K562 (cell line): ENCODE data around the gene NKIRAS2.

Experiments
- ADNP ChIP-seq: fragments of 200-800 bp; sonication (Bioruptor generic); IDR thresholded peaks from 2 replicates; pipeline ENCODE4 v1.6.1; 2016; ENCODE audit warnings: missing genetic modification characterization, missing compliant biosample characterization
- E2F1 ChIP-seq: sonication (generic); formaldehyde crosslinking; IDR thresholded peaks from 2 replicates; pipeline ENCODE4 v1.8.1; 2023; ENCODE audit warnings: mild to moderate bottlenecking, missing genetic modification reagents, moderate library complexity
- EP300 ChIP-seq: IDR thresholded peaks from 2 replicates; pipeline ENCODE4 v1.6.1; 2012; ENCODE audit warnings: low read length, improper control_type of control experiment
- FOXK2 ChIP-seq, 2 experiments: fragments of 450-650 bp; IDR thresholded peaks in 1 of 2; conservative IDR thresholded peaks in 1 of 2; 2 replicates each; pipeline ENCODE4 v1.6.1; 2016; ENCODE audit warnings: low read depth in 2 of 2, mild to moderate bottlenecking in 1 of 2
- GABPB2 ChIP-seq: fragments of 250-450 bp; sonication (Bioruptor Pico); conservative IDR thresholded peaks from 2 replicates; pipeline ENCODE4 v1.5.1; 2021; ENCODE audit warnings: mild to moderate bottlenecking
- NUFIP1 ChIP-seq: fragments of 450-650 bp; IDR thresholded peaks from 2 replicates; pipeline ENCODE4 v1.6.1; 2018; ENCODE audit not compliant: partially characterized antibody
- POLR2A ChIP-seq: fragments of 450-650 bp; conservative IDR thresholded peaks from 2 replicates; pipeline ENCODE4 v1.6.1; 2016
- POLR2AphosphoS5 ChIP-seq: IDR thresholded peaks from 2 replicates; pipeline ENCODE4 v1.6.1; 2011; ENCODE audit warnings: mild to moderate bottlenecking, low read depth, low read length, moderate library complexity; ENCODE audit not compliant: control insufficient read depth, insufficient read depth
- TRIM24 ChIP-seq, 2 experiments: fragments of 450-650 bp; IDR thresholded peaks; 2 replicates each; pipeline ENCODE4 v1.6.1; 2016
- ZBTB1 ChIP-seq: sonication (generic); formaldehyde crosslinking; IDR thresholded peaks from 2 replicates; pipeline ENCODE4 v1.8.1; 2023; ENCODE audit warnings: missing genetic modification reagents, low read depth, mild to moderate bottlenecking, borderline replicate concordance
- ZBTB43 ChIP-seq: sonication (generic); formaldehyde crosslinking; IDR thresholded peaks from 2 replicates; pipeline ENCODE4 v1.8.0; 2023; ENCODE audit warnings: mild to moderate bottlenecking, missing genetic modification reagents
- TF ChIP-seq, protein P1 (sequence below): fragments of 150-350 bp; IDR thresholded peaks from 2 replicates; pipeline ENCODE4 v1.6.1; 2014; ENCODE audit warnings: low read depth, mild to moderate bottlenecking, low read length, borderline replicate concordance
- TF ChIP-seq, protein P2 (sequence below), 3 experiments: IDR thresholded peaks in 2 of 3; conservative IDR thresholded peaks in 1 of 3; 2 replicates each; pipeline ENCODE4 v1.5.1; 2011 to 2012; ENCODE audit warnings: low read length in 3 of 3, mild to moderate bottlenecking in 3 of 3, control low read depth in 2 of 3, improper control_type of control experiment in 1 of 3, inconsistent platforms in 1 of 3, low read depth in 1 of 3, mixed read lengths in 1 of 3, moderate library complexity in 1 of 3; ENCODE audit not compliant: insufficient read depth in 2 of 3
- TF ChIP-seq, protein P3 (sequence below): sonication (generic); formaldehyde crosslinking; IDR thresholded peaks from 2 replicates; pipeline ENCODE4 v1.8.0; 2022; ENCODE audit warnings: mild to moderate bottlenecking, missing genetic modification reagents, borderline replicate concordance

DNA sequence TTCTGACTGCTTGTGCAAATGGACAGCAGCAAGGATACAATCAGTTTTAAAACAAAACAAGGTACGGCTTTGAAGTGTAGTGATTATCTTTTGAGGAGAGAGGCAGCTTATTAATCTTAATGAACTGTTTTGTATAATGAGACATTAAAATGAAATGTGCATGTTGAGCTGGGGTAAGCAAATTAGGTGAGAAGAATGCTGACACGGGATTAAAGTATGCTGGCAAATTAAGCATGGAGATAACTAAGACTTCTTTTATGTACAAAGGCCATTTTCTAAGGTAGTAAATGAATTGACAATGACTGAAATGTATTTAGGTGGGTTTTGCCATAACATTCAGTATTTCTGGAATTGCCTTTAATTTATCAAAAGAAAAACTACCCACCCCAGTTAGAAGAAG, 21.4 kb upstream of the NKIRAS2 start:
- TF ChIP-seq ADNP (tag) (no peak), NUFIP1 (no peak), POLR2A (no peak), E2F1 (CRISPR knock-in tag) (no peak), POLR2AphosphoS5 (no peak), TRIM24 (IDR thresholded peaks at IDR 0.05) (no peak), FOXK2 (conservative IDR thresholded peaks at IDR 0.05 in 1 of 2, IDR thresholded peaks at IDR 0.05 in 1 of 2; ENCODE audit: low read depth in 2 of 2) (no peak), GABPB2 (CRISPR knock-in tag) (no peak), ZBTB43 (CRISPR knock-in tag) (no peak), EP300 (no peak), ZBTB1 (CRISPR knock-in tag) (no peak)
- TF ChIP-seq, protein P1, sequence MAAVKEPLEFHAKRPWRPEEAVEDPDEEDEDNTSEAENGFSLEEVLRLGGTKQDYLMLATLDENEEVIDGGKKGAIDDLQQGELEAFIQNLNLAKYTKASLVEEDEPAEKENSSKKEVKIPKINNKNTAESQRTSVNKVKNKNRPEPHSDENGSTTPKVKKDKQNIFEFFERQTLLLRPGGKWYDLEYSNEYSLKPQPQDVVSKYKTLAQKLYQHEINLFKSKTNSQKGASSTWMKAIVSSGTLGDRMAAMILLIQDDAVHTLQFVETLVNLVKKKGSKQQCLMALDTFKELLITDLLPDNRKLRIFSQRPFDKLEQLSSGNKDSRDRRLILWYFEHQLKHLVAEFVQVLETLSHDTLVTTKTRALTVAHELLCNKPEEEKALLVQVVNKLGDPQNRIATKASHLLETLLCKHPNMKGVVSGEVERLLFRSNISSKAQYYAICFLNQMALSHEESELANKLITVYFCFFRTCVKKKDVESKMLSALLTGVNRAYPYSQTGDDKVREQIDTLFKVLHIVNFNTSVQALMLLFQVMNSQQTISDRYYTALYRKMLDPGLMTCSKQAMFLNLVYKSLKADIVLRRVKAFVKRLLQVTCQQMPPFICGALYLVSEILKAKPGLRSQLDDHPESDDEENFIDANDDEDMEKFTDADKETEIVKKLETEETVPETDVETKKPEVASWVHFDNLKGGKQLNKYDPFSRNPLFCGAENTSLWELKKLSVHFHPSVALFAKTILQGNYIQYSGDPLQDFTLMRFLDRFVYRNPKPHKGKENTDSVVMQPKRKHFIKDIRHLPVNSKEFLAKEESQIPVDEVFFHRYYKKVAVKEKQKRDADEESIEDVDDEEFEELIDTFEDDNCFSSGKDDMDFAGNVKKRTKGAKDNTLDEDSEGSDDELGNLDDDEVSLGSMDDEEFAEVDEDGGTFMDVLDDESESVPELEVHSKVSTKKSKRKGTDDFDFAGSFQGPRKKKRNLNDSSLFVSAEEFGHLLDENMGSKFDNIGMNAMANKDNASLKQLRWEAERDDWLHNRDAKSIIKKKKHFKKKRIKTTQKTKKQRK, result no peak
- TF ChIP-seq, protein P2, sequence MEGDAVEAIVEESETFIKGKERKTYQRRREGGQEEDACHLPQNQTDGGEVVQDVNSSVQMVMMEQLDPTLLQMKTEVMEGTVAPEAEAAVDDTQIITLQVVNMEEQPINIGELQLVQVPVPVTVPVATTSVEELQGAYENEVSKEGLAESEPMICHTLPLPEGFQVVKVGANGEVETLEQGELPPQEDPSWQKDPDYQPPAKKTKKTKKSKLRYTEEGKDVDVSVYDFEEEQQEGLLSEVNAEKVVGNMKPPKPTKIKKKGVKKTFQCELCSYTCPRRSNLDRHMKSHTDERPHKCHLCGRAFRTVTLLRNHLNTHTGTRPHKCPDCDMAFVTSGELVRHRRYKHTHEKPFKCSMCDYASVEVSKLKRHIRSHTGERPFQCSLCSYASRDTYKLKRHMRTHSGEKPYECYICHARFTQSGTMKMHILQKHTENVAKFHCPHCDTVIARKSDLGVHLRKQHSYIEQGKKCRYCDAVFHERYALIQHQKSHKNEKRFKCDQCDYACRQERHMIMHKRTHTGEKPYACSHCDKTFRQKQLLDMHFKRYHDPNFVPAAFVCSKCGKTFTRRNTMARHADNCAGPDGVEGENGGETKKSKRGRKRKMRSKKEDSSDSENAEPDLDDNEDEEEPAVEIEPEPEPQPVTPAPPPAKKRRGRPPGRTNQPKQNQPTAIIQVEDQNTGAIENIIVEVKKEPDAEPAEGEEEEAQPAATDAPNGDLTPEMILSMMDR (IDR thresholded peaks at IDR 0.05 in 2 of 3, conservative IDR thresholded peaks at IDR 0.05 in 1 of 3; ENCODE audit: insufficient read depth in 2 of 3, low read depth in 1 of 3, low read length in 3 of 3), result no peak
- TF ChIP-seq, protein P3, sequence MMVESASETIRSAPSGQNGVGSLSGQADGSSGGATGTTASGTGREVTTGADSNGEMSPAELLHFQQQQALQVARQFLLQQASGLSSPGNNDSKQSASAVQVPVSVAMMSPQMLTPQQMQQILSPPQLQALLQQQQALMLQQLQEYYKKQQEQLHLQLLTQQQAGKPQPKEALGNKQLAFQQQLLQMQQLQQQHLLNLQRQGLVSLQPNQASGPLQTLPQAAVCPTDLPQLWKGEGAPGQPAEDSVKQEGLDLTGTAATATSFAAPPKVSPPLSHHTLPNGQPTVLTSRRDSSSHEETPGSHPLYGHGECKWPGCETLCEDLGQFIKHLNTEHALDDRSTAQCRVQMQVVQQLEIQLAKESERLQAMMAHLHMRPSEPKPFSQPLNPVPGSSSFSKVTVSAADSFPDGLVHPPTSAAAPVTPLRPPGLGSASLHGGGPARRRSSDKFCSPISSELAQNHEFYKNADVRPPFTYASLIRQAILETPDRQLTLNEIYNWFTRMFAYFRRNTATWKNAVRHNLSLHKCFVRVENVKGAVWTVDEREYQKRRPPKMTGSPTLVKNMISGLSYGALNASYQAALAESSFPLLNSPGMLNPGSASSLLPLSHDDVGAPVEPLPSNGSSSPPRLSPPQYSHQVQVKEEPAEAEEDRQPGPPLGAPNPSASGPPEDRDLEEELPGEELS (CRISPR knock-in tag), result no peak
